ENCODE data around the gene ENOX1.
"Not testable (repeated sequence)": the region's sequence is repeated elsewhere in the genome, so short reads cannot be mapped to it uniquely, and the experiment has no call there.

ENOX1 gene

DNA sequence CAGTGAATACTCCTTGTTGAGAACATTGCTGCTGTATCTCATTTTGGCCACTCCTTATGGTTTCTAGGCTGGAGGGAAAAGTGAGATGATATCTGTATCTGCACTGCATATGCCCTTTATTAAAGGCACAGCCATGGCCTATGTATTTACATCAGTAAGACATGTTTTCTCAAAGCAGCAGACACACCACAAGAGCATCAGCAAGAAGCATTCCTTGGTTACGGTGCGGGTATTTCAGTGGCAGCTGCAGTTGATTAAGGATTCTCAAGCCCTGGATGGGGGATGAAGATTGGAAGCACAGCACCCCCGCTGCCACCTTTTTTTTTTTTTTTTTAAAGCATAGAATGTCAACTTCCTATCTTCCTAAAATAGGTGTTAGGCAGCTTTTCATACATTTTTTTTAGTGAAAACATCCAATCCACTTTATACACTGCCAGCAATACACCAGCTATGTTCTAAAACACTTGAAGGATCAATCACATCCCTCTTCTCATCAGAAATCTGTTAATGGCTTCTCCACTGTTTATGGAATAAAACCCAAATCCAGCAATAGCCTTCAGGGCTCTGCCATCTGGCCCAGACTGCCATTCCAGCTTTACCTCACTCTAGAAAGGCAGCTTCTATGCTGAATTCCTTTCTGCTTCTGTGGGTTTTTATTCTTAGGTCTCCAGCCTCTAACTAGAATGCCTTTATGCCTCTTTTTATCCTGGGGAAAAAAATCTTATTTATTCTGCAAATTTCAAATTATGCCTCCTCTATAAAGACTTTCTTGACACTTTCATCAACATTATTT lies 432.4 kb downstream of the ENOX1 start:
- TF ChIP-seq, protein P1, sequence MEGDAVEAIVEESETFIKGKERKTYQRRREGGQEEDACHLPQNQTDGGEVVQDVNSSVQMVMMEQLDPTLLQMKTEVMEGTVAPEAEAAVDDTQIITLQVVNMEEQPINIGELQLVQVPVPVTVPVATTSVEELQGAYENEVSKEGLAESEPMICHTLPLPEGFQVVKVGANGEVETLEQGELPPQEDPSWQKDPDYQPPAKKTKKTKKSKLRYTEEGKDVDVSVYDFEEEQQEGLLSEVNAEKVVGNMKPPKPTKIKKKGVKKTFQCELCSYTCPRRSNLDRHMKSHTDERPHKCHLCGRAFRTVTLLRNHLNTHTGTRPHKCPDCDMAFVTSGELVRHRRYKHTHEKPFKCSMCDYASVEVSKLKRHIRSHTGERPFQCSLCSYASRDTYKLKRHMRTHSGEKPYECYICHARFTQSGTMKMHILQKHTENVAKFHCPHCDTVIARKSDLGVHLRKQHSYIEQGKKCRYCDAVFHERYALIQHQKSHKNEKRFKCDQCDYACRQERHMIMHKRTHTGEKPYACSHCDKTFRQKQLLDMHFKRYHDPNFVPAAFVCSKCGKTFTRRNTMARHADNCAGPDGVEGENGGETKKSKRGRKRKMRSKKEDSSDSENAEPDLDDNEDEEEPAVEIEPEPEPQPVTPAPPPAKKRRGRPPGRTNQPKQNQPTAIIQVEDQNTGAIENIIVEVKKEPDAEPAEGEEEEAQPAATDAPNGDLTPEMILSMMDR (IDR thresholded peaks at IDR 0.05; ENCODE audit: insufficient read depth, low read depth, low read length, missing control alignments): no peak
- no peak overlapping the region for H3K4me3 ChIP-seq (ENCODE audit: low read depth, low read length)
- DNase-seq (ENCODE audit: low read depth): no peak

DNA sequence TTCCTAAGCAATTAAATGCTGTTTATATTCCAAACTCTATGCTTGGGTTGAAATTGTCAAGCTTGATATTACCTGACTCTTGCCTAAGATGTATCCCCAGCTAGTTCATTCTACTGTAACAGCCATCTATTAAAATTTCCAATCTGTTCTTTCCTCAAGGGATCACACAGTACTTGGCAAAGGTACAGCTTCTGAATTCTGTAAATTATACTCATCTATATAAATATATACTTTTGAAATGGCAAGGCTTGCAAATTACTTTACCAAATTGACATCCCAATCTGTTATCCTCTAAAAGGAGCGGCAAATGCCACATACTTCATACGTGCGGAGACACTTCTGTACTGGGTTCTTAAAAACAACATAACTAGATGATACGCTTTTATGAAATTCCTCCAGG lies 433.1 kb downstream of the ENOX1 start:
- DNase-seq (ENCODE audit: low read depth): no peak
- TF ChIP-seq, protein P1 (IDR thresholded peaks at IDR 0.05; ENCODE audit: insufficient read depth, low read depth, low read length, missing control alignments): no peak
- no peak overlapping the region for H3K4me3 ChIP-seq (ENCODE audit: low read depth, low read length)

DNA sequence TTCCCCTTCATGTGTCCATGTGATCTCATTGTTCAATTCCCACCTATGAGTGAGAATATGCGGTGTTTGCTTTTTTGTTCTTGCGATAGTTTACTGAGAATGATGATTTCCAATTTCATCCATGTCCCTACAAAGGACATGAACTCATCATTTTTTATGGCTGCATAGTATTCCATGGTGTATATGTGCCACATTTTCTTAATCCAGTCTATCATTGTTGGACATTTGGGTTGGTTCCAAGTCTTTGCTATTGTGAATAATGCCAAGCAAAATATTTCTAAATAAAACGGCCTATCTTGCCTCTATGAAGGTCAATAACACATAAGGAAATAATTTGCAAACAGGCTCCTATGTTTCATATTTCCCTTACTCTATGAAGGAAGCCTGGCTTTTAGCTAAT lies 435.2 kb downstream of the ENOX1 start:
- not testable (repeated sequence) for H3K4me3 ChIP-seq (ENCODE audit: low read depth, low read length); DNase-seq (ENCODE audit: low read depth)

DNA sequence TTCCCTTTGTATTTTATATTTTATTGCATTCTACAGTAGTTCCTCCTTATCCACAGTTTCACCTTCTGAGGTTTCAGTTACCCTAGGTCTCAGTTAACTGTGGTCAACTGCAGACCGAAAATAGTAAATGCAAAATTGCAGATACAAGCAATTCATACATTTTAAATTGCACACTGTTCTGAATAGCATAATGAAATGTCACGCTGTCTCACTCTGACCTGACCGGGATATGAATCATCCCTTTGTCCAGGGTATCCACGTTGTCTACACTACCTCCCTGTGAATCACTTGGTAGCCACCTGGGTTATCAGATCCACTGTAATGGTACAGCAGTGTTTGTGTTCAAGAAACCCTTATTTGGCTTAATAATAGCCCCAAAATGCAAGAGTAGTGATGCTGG lies 438.4 kb downstream of the ENOX1 start:
- no peak overlapping the region for H3K4me3 ChIP-seq (ENCODE audit: low read depth, low read length)
- DNase-seq (ENCODE audit: low read depth): no peak
- TF ChIP-seq, protein P1 (IDR thresholded peaks at IDR 0.05; ENCODE audit: insufficient read depth, low read depth, low read length, missing control alignments): no peak

DNA sequence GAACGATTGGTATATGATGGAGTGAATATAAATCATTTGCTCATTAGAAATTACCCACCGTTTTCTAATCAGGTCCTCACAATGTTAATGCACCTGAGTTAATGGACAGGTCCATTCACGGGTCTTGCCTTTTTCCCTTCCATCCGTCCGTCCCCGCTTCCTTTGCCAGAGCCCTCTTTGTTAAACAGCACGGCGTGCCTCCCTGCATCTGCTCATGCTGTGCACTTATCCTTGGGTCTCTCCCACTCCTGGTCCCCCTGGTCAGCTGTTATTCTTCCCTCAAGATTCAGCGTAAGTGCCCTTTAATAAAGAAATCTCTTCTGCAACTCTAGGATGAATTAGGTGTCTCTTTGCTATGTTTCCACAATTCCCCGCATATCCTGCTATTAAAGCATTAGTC lies 438.9 kb downstream of the ENOX1 start:
- no peak for DNase-seq (ENCODE audit: low read depth)
- TF ChIP-seq, protein P1 (IDR thresholded peaks at IDR 0.05; ENCODE audit: insufficient read depth, low read depth, low read length, missing control alignments): no peak
- H3K4me3 ChIP-seq (ENCODE audit: low read depth, low read length): no peak overlapping the region

DNA sequence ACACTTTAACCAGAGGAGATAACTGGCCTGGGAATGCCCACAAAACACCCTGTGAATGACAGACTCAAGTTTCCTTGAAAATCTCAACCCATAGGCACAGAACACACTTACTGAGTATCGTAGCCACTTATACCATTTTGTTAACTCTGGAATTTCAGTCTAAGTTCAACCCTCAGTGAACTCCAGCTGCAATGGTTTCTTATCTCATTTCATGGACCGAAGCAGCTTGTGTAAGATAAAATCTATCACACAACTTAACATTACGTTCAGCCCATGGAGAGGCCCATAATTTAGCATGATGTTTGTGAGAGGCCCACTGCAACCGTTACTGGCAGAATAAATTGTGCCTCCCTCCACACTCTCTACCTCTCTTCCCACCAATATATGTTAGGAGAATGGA lies 440.3 kb downstream of the ENOX1 start:
- H3K4me3 ChIP-seq (ENCODE audit: low read depth, low read length): no peak overlapping the region
- DNase-seq (ENCODE audit: low read depth): no peak
- TF ChIP-seq, protein P1 (IDR thresholded peaks at IDR 0.05; ENCODE audit: insufficient read depth, low read depth, low read length, missing control alignments): no peak

DNA sequence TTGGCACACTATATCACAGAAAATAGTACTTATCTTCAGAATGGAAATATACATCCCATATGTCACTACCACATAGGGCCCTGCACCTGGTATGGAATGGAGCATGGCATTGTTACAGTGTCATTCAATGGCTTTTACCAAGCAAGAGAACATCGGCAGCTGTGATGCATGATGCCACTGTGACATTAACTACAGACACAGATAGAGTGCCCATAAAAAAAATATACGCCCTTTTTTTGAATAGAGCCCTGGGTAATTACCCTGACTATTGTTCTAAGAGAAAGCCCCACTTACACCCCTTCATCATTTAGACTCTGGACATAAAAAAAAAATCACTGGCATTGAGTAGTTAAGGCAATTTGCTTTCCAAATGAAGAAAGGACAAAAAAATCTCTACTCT lies 443.1 kb downstream of the ENOX1 start:
- no peak for DNase-seq (ENCODE audit: low read depth)
- TF ChIP-seq, protein P1 (IDR thresholded peaks at IDR 0.05; ENCODE audit: insufficient read depth, low read depth, low read length, missing control alignments): no peak

More for the DNA sequence above, 443.1 kb downstream of the ENOX1 start:
- no peak overlapping the region for H3K4me3 ChIP-seq (ENCODE audit: low read depth, low read length)
